ENCODE measurements around the gene PRKCQ.
"Not testable (repeated sequence)": the region's sequence is repeated elsewhere in the genome, so short reads cannot be mapped to it uniquely, and the experiment has no call there.

The PRKCQ gene

GRCh38 chr10:6491841-6492609 is 88.1 kb downstream of the PRKCQ start:
- DNase-seq (ENCODE audit: low spot score): no peak

- no peak for DNase-seq (ENCODE audit: low spot score)
Measured at GRCh38 chr10:6490614-6491013, 89.5 kb downstream of the PRKCQ start.

- no peak for DNase-seq (ENCODE audit: low spot score)
Measured at GRCh38 chr10:6487920-6488319, 92.2 kb downstream of the PRKCQ start.

GRCh38 chr10:6486309-6486708 is 93.8 kb downstream of the PRKCQ start:
- no peak for DNase-seq (ENCODE audit: low spot score)

GRCh38 chr10:6482737-6483357 is 97.2 kb downstream of the PRKCQ start:
- no peak for DNase-seq (ENCODE audit: low spot score)

GRCh38 chr10:6478722-6479121 is 101.4 kb downstream of the PRKCQ start:
- DNase-seq (ENCODE audit: low spot score): no peak

- no peak for DNase-seq (ENCODE audit: low spot score)
Measured at GRCh38 chr10:6476989-6477388, 103.1 kb downstream of the PRKCQ start.

- DNase-seq (ENCODE audit: low spot score): no peak
Measured at GRCh38 chr10:6474871-6475270, 105.2 kb downstream of the PRKCQ start.

- peak; percentile 19 for DNase-seq (ENCODE audit: low spot score)
Measured at GRCh38 chr10:6473901-6474370, 106.1 kb downstream of the PRKCQ start.

- DNase-seq (ENCODE audit: low spot score): no peak
Measured at GRCh38 chr10:6473430-6473829, 106.6 kb downstream of the PRKCQ start.

GRCh38 chr10:6472710-6473005 is 107.4 kb downstream of the PRKCQ start:
- not testable (repeated sequence) for DNase-seq (ENCODE audit: low spot score)

GRCh38 chr10:6470894-6471618 is 109.0 kb downstream of the PRKCQ start:
- no peak for DNase-seq (ENCODE audit: low spot score)

- DNase-seq (ENCODE audit: low spot score): no peak
Measured at GRCh38 chr10:6469661-6470060, 110.4 kb downstream of the PRKCQ start.

- no peak for DNase-seq (ENCODE audit: low spot score)
Measured at GRCh38 chr10:6465854-6466601, 114.0 kb downstream of the PRKCQ start.

- no peak for DNase-seq (ENCODE audit: low spot score)
Measured at GRCh38 chr10:6465437-6465836, 114.6 kb downstream of the PRKCQ start.

- no peak for DNase-seq (ENCODE audit: low spot score)
Measured at GRCh38 chr10:6464862-6465430, 115.1 kb downstream of the PRKCQ start.

GRCh38 chr10:6463366-6463765 is 116.7 kb downstream of the PRKCQ start:
- DNase-seq (ENCODE audit: low spot score): no peak

GRCh38 chr10:6461961-6462360 is 118.1 kb downstream of the PRKCQ start:
- DNase-seq (ENCODE audit: low spot score): no peak

GRCh38 chr10:6460861-6461409 is 119.1 kb downstream of the PRKCQ start:
- DNase-seq (ENCODE audit: low spot score): no peak

GRCh38 chr10:6458814-6459213 is 121.3 kb downstream of the PRKCQ start:
- no peak for DNase-seq (ENCODE audit: low spot score)

GRCh38 chr10:6457376-6457775 is 122.7 kb downstream of the PRKCQ start:
- DNase-seq (ENCODE audit: low spot score): no peak

GRCh38 chr10:6456067-6456466 is 124.0 kb downstream of the PRKCQ start:
- no peak for DNase-seq (ENCODE audit: low spot score)
